CD4-positive, alpha-beta T cell treated with Interleukin-10 for 1 hour (primary cell): Measurements from ENCODE around the gene GALNT14.

ENCODE experiments used
- DNase-seq: peaks from one replicate; pipeline ENCODE4 v3.0.0-alpha.2; 2020

The GALNT14 gene

GRCh38 chr2:31083234-31083993, 54.8 kb downstream of the GALNT14 start:
- no peak for DNase-seq

GRCh38 chr2:31082002-31082401, 56.2 kb downstream of the GALNT14 start:
- no peak for DNase-seq

- no peak for DNase-seq
These were observed 56.7 kb downstream of the GALNT14 start for GRCh38 chr2:31081492-31081891.

GRCh38 chr2:31080361-31080760, 57.9 kb downstream of the GALNT14 start:
- DNase-seq = no peak

- DNase-seq = no peak
These were observed 58.6 kb downstream of the GALNT14 start for GRCh38 chr2:31079665-31080064.

GRCh38 chr2:31078579-31079105, 59.6 kb downstream of the GALNT14 start:
- DNase-seq = no peak

- DNase-seq = no peak
These were observed 60.2 kb downstream of the GALNT14 start for GRCh38 chr2:31078011-31078410.

- DNase-seq = no peak
These were observed 62.2 kb downstream of the GALNT14 start for GRCh38 chr2:31075941-31076590.

- DNase-seq = no peak
These were observed 62.8 kb downstream of the GALNT14 start for GRCh38 chr2:31075431-31075830.

GRCh38 chr2:31071741-31072140, 66.5 kb downstream of the GALNT14 start:
- no peak for DNase-seq

GRCh38 chr2:31070339-31071125, 67.7 kb downstream of the GALNT14 start:
- no peak for DNase-seq

- no peak for DNase-seq
These were observed 68.5 kb downstream of the GALNT14 start for GRCh38 chr2:31069643-31070325.

GRCh38 chr2:31067259-31067658, 71.0 kb downstream of the GALNT14 start:
- DNase-seq = no peak

- DNase-seq = no peak
These were observed 71.7 kb downstream of the GALNT14 start for GRCh38 chr2:31066551-31066950.

- DNase-seq = no peak
These were observed 72.2 kb downstream of the GALNT14 start for GRCh38 chr2:31066086-31066485.

- no peak for DNase-seq
These were observed 72.9 kb downstream of the GALNT14 start for GRCh38 chr2:31065356-31065755.

GRCh38 chr2:31060397-31060796, 77.8 kb downstream of the GALNT14 start:
- no peak for DNase-seq

- no peak for DNase-seq
These were observed 79.9 kb downstream of the GALNT14 start for GRCh38 chr2:31058096-31059035.

- no peak for DNase-seq
These were observed 80.5 kb downstream of the GALNT14 start for GRCh38 chr2:31057691-31058090.

- no peak for DNase-seq
These were observed 82.3 kb downstream of the GALNT14 start for GRCh38 chr2:31055938-31056337.

GRCh38 chr2:31054842-31055388, 83.3 kb downstream of the GALNT14 start:
- no peak for DNase-seq
